Breast epithelium (tissue), 4 donors: ENCODE data around the gene PMPCA. TPM values are rescaled to one million over a fixed set of nuclear protein-coding genes. Genes with fewer than 3 reads are reported as not detected.

Source experiments
- DNase-seq, 2 donors: peaks; one replicate each; pipeline ENCODE4 v3.0.0-alpha.2; 2019; ENCODE audit warnings: low spot score in 2 of 2
- H3K27ac ChIP-seq, 2 donors: fragments of 200-600 bp; sonication (generic) in 1 of 2; one replicate each; pipeline ENCODE4 v1.5.1; 2016 to 2019; ENCODE audit warnings: mild to moderate bottlenecking in 1 of 2
- H3K27me3 ChIP-seq, 2 donors: fragments of 200-600 bp; sonication (generic) in 1 of 2; one replicate each; pipeline versions ENCODE4 v1.5.1 to v1.6.0; 2017 to 2019; ENCODE audit warnings: control low read depth in 1 of 2, mild to moderate bottlenecking in 1 of 2
- H3K36me3 ChIP-seq: fragments of 200-600 bp; one replicate; pipeline ENCODE4 v1.5.1; 2019
- H3K4me1 ChIP-seq, 2 donors: fragments of 200-600 bp; sonication (generic); one replicate each; pipeline ENCODE4 v1.5.1; 2016 to 2019; ENCODE audit warnings: control low read depth in 1 of 2
- H3K4me3 ChIP-seq, 3 donors: fragments of 200-600 bp; sonication (generic); 1 replicate in 2 of 3; 2 replicates in 1 of 3; pipeline ENCODE4 v1.5.1; 2016 to 2019; ENCODE audit warnings: mild to moderate bottlenecking in 3 of 3, moderate library complexity in 2 of 3
- H3K9me3 ChIP-seq, 2 donors: fragments of 200-600 bp; sonication (generic) in 1 of 2; one replicate each; pipeline ENCODE4 v1.5.1; 2016 to 2019; ENCODE audit warnings: control low read depth in 1 of 2
- POLR2A ChIP-seq: fragments of 450-650 bp; IDR thresholded peaks from one replicate; pipeline ENCODE4 v1.6.1; 2016; ENCODE audit warnings: antibody characterized with exemption, mild to moderate bottlenecking, moderate library complexity
- POLR2AphosphoS5 ChIP-seq, 3 donors: sonication (generic); formaldehyde crosslinking; IDR thresholded peaks; one replicate each; pipeline ENCODE4 v1.6.1; 2017; ENCODE audit warnings: antibody characterized with exemption in 3 of 3
- intact Hi-C: fragments of 100-400 bp; cut with DNase I; formaldehyde crosslinking; loops from one replicate; pipeline ENCODE4 v1.15.1; 2023; ENCODE audit warnings: low total_unique reads
- total RNA-seq, 3 donors: library from RNA; depleted of rRNA; stranded (reverse); fragments of >200 nt; gene quantifications; one replicate each; pipeline ENCODE4 v1.1.0, GENCODE V29; 2016
- TF ChIP-seq, protein P1 (sequence below), 3 donors: fragments of 450-650 bp; IDR thresholded peaks; one replicate each; pipeline ENCODE4 v1.5.1; 2016 to 2017; ENCODE audit warnings: antibody characterized with exemption in 3 of 3, mild to moderate bottlenecking in 3 of 3, moderate library complexity in 3 of 3

Gene PMPCA
- total RNA-seq, 3 donors from 2014 or later: 31.4 to 37.0 (median 35.1) TPM

DNA sequence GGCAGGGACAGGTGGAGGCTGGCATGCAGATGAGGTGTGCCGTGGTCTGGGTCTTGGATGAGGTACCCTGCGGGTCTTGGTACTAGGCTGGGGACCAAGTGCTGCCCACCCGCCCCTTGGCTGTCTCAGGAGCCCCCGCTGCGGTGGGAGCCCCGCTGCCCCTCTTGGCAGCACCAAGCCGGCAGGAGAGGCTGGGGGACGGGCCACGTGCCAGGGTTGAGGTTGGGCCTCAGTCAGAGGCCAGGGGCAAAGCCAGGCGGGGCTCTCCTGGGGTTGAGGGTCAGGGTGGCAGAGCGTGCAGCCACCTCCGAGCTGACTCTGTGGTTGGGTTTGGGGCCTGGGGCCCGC, 39.0 kb upstream of the PMPCA start:
- Histone ChIP-seq H3K27ac (no peak overlapping the region), H3K27me3 (no peaks in the 10 kb centered on the region), H3K36me3 (no peaks in the 10 kb centered on the region), H3K4me3 (no peak overlapping the region), H3K4me1 (peaks cover 0 to 8% of the 10 kb centered on the region in 2 donors), H3K9me3 (no peaks in the 10 kb centered on the region)
- DNase-seq: no peak
- intact Hi-C loops: no loop called here
- TF ChIP-seq POLR2A (no peak), POLR2AphosphoS5 (IDR thresholded peaks at IDR 0.05) (no peak)
- TF ChIP-seq, protein P1, sequence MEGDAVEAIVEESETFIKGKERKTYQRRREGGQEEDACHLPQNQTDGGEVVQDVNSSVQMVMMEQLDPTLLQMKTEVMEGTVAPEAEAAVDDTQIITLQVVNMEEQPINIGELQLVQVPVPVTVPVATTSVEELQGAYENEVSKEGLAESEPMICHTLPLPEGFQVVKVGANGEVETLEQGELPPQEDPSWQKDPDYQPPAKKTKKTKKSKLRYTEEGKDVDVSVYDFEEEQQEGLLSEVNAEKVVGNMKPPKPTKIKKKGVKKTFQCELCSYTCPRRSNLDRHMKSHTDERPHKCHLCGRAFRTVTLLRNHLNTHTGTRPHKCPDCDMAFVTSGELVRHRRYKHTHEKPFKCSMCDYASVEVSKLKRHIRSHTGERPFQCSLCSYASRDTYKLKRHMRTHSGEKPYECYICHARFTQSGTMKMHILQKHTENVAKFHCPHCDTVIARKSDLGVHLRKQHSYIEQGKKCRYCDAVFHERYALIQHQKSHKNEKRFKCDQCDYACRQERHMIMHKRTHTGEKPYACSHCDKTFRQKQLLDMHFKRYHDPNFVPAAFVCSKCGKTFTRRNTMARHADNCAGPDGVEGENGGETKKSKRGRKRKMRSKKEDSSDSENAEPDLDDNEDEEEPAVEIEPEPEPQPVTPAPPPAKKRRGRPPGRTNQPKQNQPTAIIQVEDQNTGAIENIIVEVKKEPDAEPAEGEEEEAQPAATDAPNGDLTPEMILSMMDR (IDR thresholded peaks at IDR 0.05): no peak

DNA sequence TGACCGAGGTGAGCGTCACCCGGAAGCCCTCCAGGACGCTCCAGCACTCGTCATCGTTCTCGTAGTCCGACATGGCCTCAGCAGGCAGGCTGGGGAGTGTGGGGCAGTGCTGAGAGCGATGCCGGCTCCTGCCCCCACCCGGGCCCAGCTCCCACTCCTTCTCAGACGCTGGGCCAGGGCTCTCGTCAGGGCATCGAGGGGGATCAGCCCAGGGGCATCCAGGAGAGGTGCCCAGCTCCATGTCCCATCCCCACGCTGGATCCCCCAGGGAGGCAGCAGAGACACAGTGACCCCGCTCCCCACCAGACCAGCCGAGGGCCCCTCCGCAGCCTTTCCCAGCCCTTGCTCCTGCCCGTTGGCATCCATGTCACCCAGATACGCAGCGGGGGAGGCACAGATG, 38.5 kb upstream of the PMPCA start:
- Histone ChIP-seq H3K4me3 (peak overlapping the region in 1 of 3 donors; percentile 55), H3K4me1 (peaks cover 0 to 8% of the 10 kb centered on the region in 2 donors), H3K27ac (peak overlapping the region; percentile 68 to 79), H3K9me3 (no peaks in the 10 kb centered on the region), H3K27me3 (no peaks in the 10 kb centered on the region), H3K36me3 (no peaks in the 10 kb centered on the region)
- DNase-seq: no peak
- TF ChIP-seq POLR2A: no peak
- TF ChIP-seq, protein P1 (IDR thresholded peaks at IDR 0.05): no peak
- intact Hi-C loops: no loop called here

DNA sequence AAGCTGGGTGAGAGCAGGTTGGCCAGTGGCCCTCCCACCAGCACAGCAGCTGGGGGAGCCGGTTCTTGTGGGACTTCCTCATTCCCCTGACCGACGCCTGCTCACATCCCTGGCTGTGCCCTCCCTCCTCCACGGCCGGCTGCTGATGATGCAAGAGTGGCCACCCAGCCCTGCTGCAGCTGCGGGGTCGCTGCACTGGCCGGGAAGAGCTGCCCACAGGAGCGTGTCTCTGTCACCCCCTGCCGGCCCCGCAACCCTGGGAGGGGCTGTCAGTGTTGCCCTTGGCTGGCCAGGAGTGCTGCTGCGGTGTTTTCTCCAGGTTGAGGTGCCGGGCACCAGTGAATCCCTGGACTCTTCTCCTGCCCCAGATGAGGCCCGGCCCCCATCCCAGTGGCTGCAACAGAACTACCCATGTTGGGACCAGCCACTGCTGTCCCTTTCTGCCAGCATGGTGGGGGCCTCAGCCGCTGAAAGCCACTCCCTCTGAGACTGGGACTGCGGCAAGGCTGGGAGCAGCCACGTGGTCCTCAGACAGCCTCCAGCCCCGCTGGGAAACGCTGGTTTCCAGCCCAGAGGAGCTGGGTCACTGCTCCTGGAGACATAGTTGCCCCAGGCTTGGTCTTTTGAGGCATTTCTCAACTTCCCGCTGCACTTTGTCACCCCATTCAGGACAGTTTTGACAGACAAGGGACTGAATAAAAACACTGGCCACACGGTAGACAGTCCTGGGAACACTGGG, 37.7 kb upstream of the PMPCA start:
- Histone ChIP-seq H3K36me3 (no peaks in the 10 kb centered on the region), H3K27ac (peak overlapping the region; percentile 68 to 79), H3K27me3 (no peaks in the 10 kb centered on the region), H3K4me1 (peaks cover 0 to 8% of the 10 kb centered on the region in 2 donors), H3K4me3 (peak overlapping the region; percentile 24 to 55 (median 31)), H3K9me3 (no peaks in the 10 kb centered on the region)
- intact Hi-C loops: no loop called here
- DNase-seq: peak in 1 of 2 donors; percentile 77
- TF ChIP-seq, protein P1 (IDR thresholded peaks at IDR 0.05): no peak
- peak in 1 of 3 donors; percentile 32 for TF ChIP-seq POLR2AphosphoS5 (IDR thresholded peaks at IDR 0.05)

DNA sequence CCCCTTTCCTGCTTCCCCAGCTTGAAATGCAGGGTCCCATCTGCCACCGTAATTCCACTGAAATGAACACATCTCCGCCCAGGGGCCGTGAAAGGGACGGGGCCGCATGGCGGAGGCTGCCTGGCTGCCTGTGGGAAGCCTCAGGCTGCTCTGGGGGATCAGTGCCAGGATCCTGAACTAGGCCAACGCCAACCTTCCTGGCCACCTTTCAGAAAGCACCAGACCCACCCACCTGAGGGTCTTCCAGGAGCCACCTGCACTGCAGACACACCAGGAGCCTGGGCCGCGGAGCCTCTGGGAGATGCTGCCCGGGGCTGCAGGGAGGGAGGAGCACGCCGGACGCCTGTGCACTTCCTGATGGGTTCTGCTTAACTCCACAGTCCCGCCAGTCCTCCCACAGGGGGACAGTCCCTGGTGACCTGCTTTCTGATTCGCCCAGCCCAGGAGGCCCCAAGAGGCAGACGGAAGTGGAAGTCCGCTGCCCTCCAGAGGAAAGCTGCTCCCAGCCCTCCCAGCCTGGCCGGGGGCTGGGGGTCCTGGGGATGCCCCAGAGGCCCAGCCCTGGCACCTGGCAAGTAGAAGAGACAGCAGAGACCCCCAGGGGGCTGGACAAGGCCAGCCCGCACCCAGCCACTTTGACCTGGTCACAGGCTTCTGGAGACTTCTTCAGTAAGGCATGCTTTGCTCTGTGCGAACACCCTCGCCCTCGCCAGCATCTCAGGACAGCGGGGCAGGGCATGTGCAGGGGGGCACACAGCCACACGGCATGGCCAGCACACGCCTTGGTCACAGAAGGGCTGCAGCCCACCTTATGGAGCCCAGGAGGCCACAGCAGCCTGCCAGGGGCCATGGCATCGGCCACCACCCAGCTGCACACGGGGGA, 36.9 kb upstream of the PMPCA start, which contains the start of gene CARD9:
Gene CARD9 (minus strand): TSS at position 370 of the 883 bp plus-strand sequence. CDS start 1,591 bp downstream, outside the sequence.
- peaks cover 0 to 8% of the 10 kb centered on the region in 2 donors for H3K4me1 ChIP-seq
- no peaks in the 10 kb centered on the region for H3K36me3 ChIP-seq
- H3K9me3 ChIP-seq: no peaks in the 10 kb centered on the region
- DNase-seq: no peak
- TF ChIP-seq, protein P1 (IDR thresholded peaks at IDR 0.05): no peak
- TF ChIP-seq POLR2AphosphoS5 (IDR thresholded peaks at IDR 0.05) (no peak), POLR2A (no peak)
- peak within 1 kb of the TSS; percentile 61 to 79 for H3K27ac ChIP-seq
- peak within 1 kb of the TSS; percentile 24 to 55 (median 31) for H3K4me3 ChIP-seq
- H3K27me3 ChIP-seq: no peaks in the 10 kb centered on the region
- intact Hi-C loops: no loop called here

DNA sequence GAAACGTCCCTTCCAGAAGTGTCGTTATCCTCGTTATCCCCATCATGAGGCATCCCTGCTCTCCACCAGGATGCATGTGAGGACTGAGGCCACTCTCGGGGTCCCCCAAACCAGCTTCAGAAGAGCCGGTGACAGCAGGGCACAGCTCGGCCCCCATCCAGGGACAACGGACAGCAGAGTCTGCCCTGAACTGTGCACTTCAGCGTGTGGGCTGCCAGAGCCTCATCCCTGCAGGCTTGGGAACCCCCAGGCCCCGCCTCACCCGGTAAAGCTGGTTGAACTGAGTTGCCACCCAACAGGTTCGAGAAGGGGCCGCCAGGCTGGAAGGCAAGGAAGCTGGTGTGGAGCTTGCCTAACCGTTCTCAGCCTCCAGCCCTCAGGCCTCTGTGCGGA, 36.3 kb upstream of the PMPCA start:
- no peaks in the 10 kb centered on the region for H3K27me3 ChIP-seq
- H3K4me1 ChIP-seq: peaks cover 0 to 8% of the 10 kb centered on the region in 2 donors
- TF ChIP-seq POLR2AphosphoS5 (IDR thresholded peaks at IDR 0.05) (no peak), POLR2A (no peak)
- peak overlapping the region; percentile 19 to 61 for H3K27ac ChIP-seq
- intact Hi-C loops: no loop called here
- no peak overlapping the region for H3K4me3 ChIP-seq
- no peak for DNase-seq
- H3K9me3 ChIP-seq: no peaks in the 10 kb centered on the region
- H3K36me3 ChIP-seq: no peaks in the 10 kb centered on the region
